Fibroblast of lung (primary cell): ENCODE data around the gene APBA2. TPM values are rescaled to one million over a fixed set of nuclear protein-coding genes. Genes with fewer than 3 reads are reported as not detected.
A peak's percentile ranks its signal among the peaks of the same experiment; 100 is the strongest.

Source experiments
- DNase-seq, 2 donors: peaks; one replicate each; pipeline versions ENCODE4 v3.0.0 to v3.0.0-alpha.2; 2010; ENCODE audit warnings: low read depth in 2 of 2
- H2AFZ ChIP-seq: 2 replicates; pipeline ENCODE4 v1.5.1; 2012; ENCODE audit warnings: low read length, control low read depth, inconsistent platforms
- H3K27ac ChIP-seq: 2 replicates; pipeline ENCODE4 v1.5.1; 2011; ENCODE audit warnings: low read length, control low read depth; ENCODE audit not compliant: insufficient read depth
- H3K27me3 ChIP-seq: 2 replicates; pipeline ENCODE4 v1.5.1; 2011; ENCODE audit warnings: mild to moderate bottlenecking, low read length; ENCODE audit not compliant: control insufficient read depth, insufficient read depth
- H3K36me3 ChIP-seq: 2 replicates; pipeline ENCODE4 v1.5.1; 2011; ENCODE audit warnings: low read length; ENCODE audit not compliant: control insufficient read depth, insufficient read depth
- H3K4me1 ChIP-seq: 2 replicates; pipeline ENCODE4 v1.5.1; 2011; ENCODE audit warnings: low read length; ENCODE audit not compliant: control insufficient read depth, insufficient read depth; ENCODE audit errors: extremely low read depth
- H3K4me2 ChIP-seq: 2 replicates; pipeline ENCODE4 v1.5.1; 2011; ENCODE audit warnings: low read length, control low read depth; ENCODE audit not compliant: insufficient read depth; ENCODE audit errors: extremely low read depth
- H3K4me3 ChIP-seq, 4 experiments: fragments of 200-600 bp in 1 of 4; sonication (generic) in 1 of 4; replicated peaks in 1 of 4; 2 replicates each; pipeline ENCODE4 v1.5.1; 2011 to 2016; ENCODE audit warnings: low read length in 4 of 4, low read depth in 3 of 4, mild to moderate bottlenecking in 3 of 4, control low read depth in 2 of 4, inconsistent platforms in 1 of 4, mixed read lengths in 1 of 4; ENCODE audit not compliant: insufficient read depth in 1 of 4; ENCODE audit errors: control extremely low read depth in 1 of 4
- H3K79me2 ChIP-seq: 2 replicates; pipeline ENCODE4 v1.5.1; 2012; ENCODE audit warnings: mild to moderate bottlenecking, low read length, inconsistent platforms; ENCODE audit not compliant: control insufficient read depth, insufficient read depth
- H3K9ac ChIP-seq: 2 replicates; pipeline ENCODE4 v1.5.1; 2011; ENCODE audit warnings: mild to moderate bottlenecking, low read length, control low read depth; ENCODE audit not compliant: insufficient read depth
- H3K9me3 ChIP-seq: 2 replicates; pipeline ENCODE4 v1.5.1; 2012; ENCODE audit warnings: low read depth, low read length; ENCODE audit not compliant: control insufficient read depth, insufficient read depth
- H4K20me1 ChIP-seq: 2 replicates; pipeline ENCODE4 v1.5.1; 2011; ENCODE audit warnings: low read length; ENCODE audit not compliant: control insufficient read depth, insufficient read depth; ENCODE audit errors: extremely low read depth
- CTCF ChIP-seq, 2 donors: IDR thresholded peaks in 1 of 2; conservative IDR thresholded peaks in 1 of 2; 1 replicate in 1 of 2; 2 replicates in 1 of 2; pipeline ENCODE4 v1.5.1; 2011 to 2012; ENCODE audit warnings: low read length in 2 of 2, control low read depth in 1 of 2, inconsistent platforms in 1 of 2, low read depth in 1 of 2, mild to moderate bottlenecking in 1 of 2
- EZH2 ChIP-seq: IDR thresholded peaks from 2 replicates; pipeline ENCODE4 v1.5.1; 2012; ENCODE audit warnings: low read length, control low read depth, mild to moderate bottlenecking; ENCODE audit errors: missing control alignments
- polyA plus RNA-seq, 2 donors: library from polyadenylated mRNA; depleted of rRNA in 1 of 2; stranded (reverse) in 1 of 2; unstranded in 1 of 2; fragments of >200 nt; gene quantifications; 2 replicates each; pipeline ENCODE4 v1.2.1, GENCODE V29; 2011 to 2012; ENCODE audit warnings: missing spikeins in 1 of 2
- total RNA-seq: library from RNA; depleted of rRNA; stranded (reverse); fragments of >200 nt; gene quantifications from 2 replicates; pipeline ENCODE4 v1.2.1, GENCODE V29; 2014

The APBA2 gene
- total and polyA plus RNA-seq, 2 donors (not counting 1 experiment from before 2014, with no cell fraction given), result 9.5 to 20.3 TPM

- Histone ChIP-seq H4K20me1 (no peaks in the 10 kb centered on the region), H3K4me2 (no peak overlapping the region), H2AFZ (no peak overlapping the region)
Measured at GRCh38 chr15:29141308-29142128, 255.7 kb downstream of the APBA2 start.

GRCh38 chr15:29142129-29142747, 256.5 kb downstream of the APBA2 start:
- TF ChIP-seq EZH2 (no peak), CTCF (conservative IDR thresholded peaks at IDR 0.05 in 1 of 2, IDR thresholded peaks at IDR 0.05 in 1 of 2; ENCODE audit: low read depth in 1 of 2, low read length in 2 of 2) (no peak)
- H3K36me3 ChIP-seq, result no peaks in the 10 kb centered on the region
- no peaks in the 10 kb centered on the region for H4K20me1 ChIP-seq
- H3K27me3 ChIP-seq, result no peaks in the 10 kb centered on the region
- H3K9me3 ChIP-seq, result no peaks in the 10 kb centered on the region
- H2AFZ ChIP-seq, result no peak overlapping the region
- H3K27ac ChIP-seq, result no peak overlapping the region
- H3K4me3 ChIP-seq, result no peak overlapping the region
- no peak for DNase-seq
- H3K9ac ChIP-seq, result no peak overlapping the region
- H3K79me2 ChIP-seq, result no peaks in the 10 kb centered on the region
- no peak overlapping the region for H3K4me2 ChIP-seq
- no peaks in the 10 kb centered on the region for H3K4me1 ChIP-seq

More at GRCh38 chr15:29141308-29142128, 255.7 kb downstream of the APBA2 start:
- Histone ChIP-seq H3K4me3 (no peak overlapping the region), H3K36me3 (no peaks in the 10 kb centered on the region), H3K27ac (no peak overlapping the region), H3K9me3 (no peaks in the 10 kb centered on the region), H3K27me3 (no peaks in the 10 kb centered on the region), H3K4me1 (no peaks in the 10 kb centered on the region), H3K79me2 (no peaks in the 10 kb centered on the region), H3K9ac (no peak overlapping the region)
- TF ChIP-seq EZH2 (no peak), CTCF (conservative IDR thresholded peaks at IDR 0.05 in 1 of 2, IDR thresholded peaks at IDR 0.05 in 1 of 2; ENCODE audit: low read depth in 1 of 2, low read length in 2 of 2) (no peak)
- peak in 1 of 2 donors; percentile 37 for DNase-seq

GRCh38 chr15:29143293-29143692, 257.5 kb downstream of the APBA2 start:
- H3K27ac ChIP-seq, result no peak overlapping the region
- no peak for DNase-seq
- no peaks in the 10 kb centered on the region for H3K36me3 ChIP-seq
- H3K9ac ChIP-seq, result no peak overlapping the region
- no peak for TF ChIP-seq CTCF (conservative IDR thresholded peaks at IDR 0.05 in 1 of 2, IDR thresholded peaks at IDR 0.05 in 1 of 2; ENCODE audit: low read depth in 1 of 2, low read length in 2 of 2)
- no peak for TF ChIP-seq EZH2
- H3K79me2 ChIP-seq, result no peaks in the 10 kb centered on the region
- H4K20me1 ChIP-seq, result no peaks in the 10 kb centered on the region
- no peak overlapping the region for H2AFZ ChIP-seq
- H3K9me3 ChIP-seq, result no peaks in the 10 kb centered on the region
- H3K27me3 ChIP-seq, result no peaks in the 10 kb centered on the region
- H3K4me2 ChIP-seq, result no peak overlapping the region
- no peak overlapping the region for H3K4me3 ChIP-seq
- no peaks in the 10 kb centered on the region for H3K4me1 ChIP-seq
